SK-N-MC (cell line): ENCODE measurements around the gene LTBP2.

Experiments used
- DNase-seq: peaks from one replicate; pipeline ENCODE4 v3.0.0-alpha.2; 2011; ENCODE audit warnings: low read depth, low spot score
- H3K27ac ChIP-seq: fragments of 200-600 bp; sonication (generic); 2 replicates; pipeline ENCODE4 v1.5.1; 2016; ENCODE audit warnings: mixed run types
- H3K36me3 ChIP-seq: fragments of 200-600 bp; sonication (generic); 2 replicates; pipeline ENCODE4 v1.6.1; 2017; ENCODE audit warnings: antibody characterized with exemption, low read length, mixed read lengths; ENCODE audit not compliant: insufficient read depth
- H3K4me3 ChIP-seq: fragments of 200-600 bp; sonication (generic); 2 replicates; pipeline ENCODE4 v1.5.1; 2016
- H3K9ac ChIP-seq: fragments of 200-600 bp; sonication (generic); 2 replicates; pipeline ENCODE4 v1.8.0; 2017; ENCODE audit warnings: mixed run types, mixed read lengths; ENCODE audit not compliant: insufficient read length
- H3K9me3 ChIP-seq: fragments of 200-600 bp; sonication (generic); 2 replicates; pipeline ENCODE4 v1.6.1; 2017; ENCODE audit warnings: low read depth, mild to moderate bottlenecking, antibody characterized with exemption, low read length, moderate library complexity, mixed read lengths
- EZH2 ChIP-seq: fragments of 200-600 bp; sonication (generic); IDR thresholded peaks from one replicate; pipeline ENCODE4 v1.6.1; 2017; ENCODE audit warnings: antibody characterized with exemption
- FOXP2 ChIP-seq: optimal IDR thresholded peaks from 2 replicates; pipeline ENCODE3; 2011; ENCODE audit warnings: mild to moderate bottlenecking, moderate library complexity; ENCODE audit not compliant: insufficient read depth; ENCODE audit errors: extremely low read length, control extremely low read depth
- POLR2AphosphoS5 ChIP-seq: IDR thresholded peaks from 2 replicates; pipeline ENCODE4 v1.6.1; 2012; ENCODE audit warnings: mild to moderate bottlenecking, low read depth, low read length, borderline replicate concordance

LTBP2 gene

DNA sequence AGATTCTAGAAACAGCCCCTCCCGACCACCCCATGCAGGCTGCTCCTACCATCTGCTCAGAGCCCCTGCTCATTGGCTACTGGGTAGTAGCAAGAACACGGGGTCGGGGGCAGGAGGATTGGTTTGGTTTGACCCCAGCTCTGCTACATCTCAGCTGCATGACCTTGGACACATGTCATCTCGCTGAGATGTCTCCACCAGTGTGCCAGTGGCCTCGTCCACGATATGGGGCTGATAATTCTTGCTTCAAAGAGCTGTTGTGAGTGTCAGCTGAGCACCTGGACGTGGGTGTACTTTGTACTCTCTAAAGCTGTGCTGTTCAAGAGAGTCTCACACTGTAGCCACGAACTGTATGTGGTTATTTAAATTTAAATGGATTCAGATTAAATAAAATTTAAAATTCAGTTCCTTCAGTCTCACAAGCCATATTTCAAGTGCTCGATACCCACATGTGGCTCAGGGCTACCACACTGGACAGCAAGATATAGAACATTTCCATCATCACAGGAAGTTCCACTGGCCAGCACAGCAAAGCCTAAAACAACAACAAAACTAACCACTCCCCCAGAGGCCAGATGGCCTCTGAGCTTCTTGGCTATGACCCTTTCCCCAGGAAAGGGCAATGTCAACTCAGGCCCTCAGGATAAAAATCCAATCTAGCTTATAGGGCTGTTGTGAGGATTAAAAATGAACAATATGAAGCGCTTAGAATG lies 18.6 kb downstream of the LTBP2 start:
- H3K27ac ChIP-seq, result no peak overlapping the region
- H3K9ac ChIP-seq, result no peak overlapping the region
- TF ChIP-seq FOXP2 (no peak), EZH2 (no peak), POLR2AphosphoS5 (no peak)
- DNase-seq, result no peak
- H3K9me3 ChIP-seq, result no peaks in the 10 kb centered on the region
- no peak overlapping the region for H3K4me3 ChIP-seq
- H3K36me3 ChIP-seq, result no peaks in the 10 kb centered on the region

DNA sequence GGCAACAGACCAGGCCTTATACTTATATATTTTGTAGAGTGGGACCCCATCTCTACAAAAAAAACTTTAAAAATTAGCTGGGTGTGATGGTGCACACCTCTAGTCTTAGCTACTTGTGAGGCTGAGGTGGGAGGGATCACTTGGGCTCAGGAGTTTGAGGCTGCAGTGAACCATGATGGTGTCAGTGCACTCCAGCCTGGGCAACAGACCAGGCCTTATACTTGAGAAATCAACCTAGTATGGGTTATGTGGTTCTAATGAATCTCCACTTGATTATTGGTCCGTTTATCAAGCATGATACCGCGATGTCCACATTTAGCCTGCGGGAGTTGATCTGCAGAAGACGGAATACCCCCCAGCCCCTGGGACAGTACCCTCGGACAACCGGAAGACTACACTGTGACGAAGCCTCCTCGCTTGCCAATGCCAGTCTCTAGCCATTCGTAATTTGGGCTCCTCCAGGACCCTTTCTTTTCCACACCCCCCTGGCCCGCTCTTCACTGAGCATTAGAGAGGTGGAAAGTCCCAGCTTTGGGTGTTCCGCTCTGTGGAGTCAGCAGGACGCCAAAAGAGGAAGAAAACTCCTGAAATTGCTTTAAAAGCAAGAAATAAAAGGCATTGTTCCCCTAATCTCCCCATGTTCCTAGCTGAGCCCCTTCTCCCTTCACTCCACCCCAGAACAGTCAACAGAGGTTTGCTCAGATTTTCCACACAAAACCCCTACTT lies 19.4 kb downstream of the LTBP2 start:
- Histone ChIP-seq H3K9ac (no peak overlapping the region), H3K36me3 (no peaks in the 10 kb centered on the region), H3K27ac (no peak overlapping the region)

DNA sequence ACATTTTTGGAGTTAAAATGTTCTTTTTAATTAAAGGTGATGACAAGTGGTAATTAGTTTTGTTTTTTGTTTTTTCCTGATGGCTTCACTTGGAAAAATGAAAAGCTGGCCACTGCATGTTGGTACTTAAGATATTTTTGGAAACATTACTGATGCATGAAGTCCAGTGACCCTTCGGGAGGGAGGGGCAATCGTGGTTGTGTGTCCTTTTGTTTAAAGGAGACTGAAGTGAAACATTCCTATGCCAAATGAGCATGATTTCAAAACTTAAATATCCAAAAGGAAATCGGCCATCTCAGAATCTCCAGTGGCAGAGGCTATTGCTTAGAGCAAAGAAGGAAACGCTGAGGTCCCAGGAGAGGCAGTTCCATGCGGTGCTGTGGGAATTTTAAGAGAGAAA lies 20.1 kb downstream of the LTBP2 start:
- no peak for DNase-seq
- no peaks in the 10 kb centered on the region for H3K9me3 ChIP-seq
- H3K36me3 ChIP-seq, result no peaks in the 10 kb centered on the region
- no peak overlapping the region for H3K27ac ChIP-seq
- no peak overlapping the region for H3K4me3 ChIP-seq
- TF ChIP-seq FOXP2 (no peak), EZH2 (no peak), POLR2AphosphoS5 (no peak)
- no peak overlapping the region for H3K9ac ChIP-seq

More for the DNA sequence above, 19.4 kb downstream of the LTBP2 start:
- H3K9me3 ChIP-seq, result no peaks in the 10 kb centered on the region
- no peak for DNase-seq
- no peak overlapping the region for H3K4me3 ChIP-seq
- TF ChIP-seq FOXP2, result no peak
- no peak for TF ChIP-seq POLR2AphosphoS5
- TF ChIP-seq EZH2, result no peak

DNA sequence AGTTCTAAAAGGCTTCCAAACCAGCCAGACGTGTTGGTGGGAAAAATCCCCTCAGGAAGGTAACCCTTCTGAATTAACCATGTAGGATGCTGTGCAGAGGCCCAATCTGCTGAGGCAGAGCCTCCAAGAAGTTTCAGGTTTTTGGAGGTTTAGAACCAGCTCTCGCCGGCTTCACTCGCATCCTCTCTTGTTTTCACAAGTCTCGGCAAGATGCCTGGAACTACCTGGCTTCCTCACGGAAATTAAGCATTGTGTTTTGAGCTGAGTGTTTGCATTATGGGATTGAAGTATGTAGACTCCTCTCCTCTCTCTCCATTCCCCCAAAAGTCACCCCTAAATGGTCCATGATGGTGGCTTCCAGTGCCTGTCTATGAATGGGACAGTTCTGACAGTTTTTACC lies 20.6 kb downstream of the LTBP2 start:
- Histone ChIP-seq H3K9me3 (no peaks in the 10 kb centered on the region), H3K4me3 (no peak overlapping the region), H3K27ac (no peak overlapping the region), H3K36me3 (no peaks in the 10 kb centered on the region), H3K9ac (no peak overlapping the region)
- TF ChIP-seq POLR2AphosphoS5 (no peak), EZH2 (no peak), FOXP2 (no peak)
- DNase-seq, result no peak

DNA sequence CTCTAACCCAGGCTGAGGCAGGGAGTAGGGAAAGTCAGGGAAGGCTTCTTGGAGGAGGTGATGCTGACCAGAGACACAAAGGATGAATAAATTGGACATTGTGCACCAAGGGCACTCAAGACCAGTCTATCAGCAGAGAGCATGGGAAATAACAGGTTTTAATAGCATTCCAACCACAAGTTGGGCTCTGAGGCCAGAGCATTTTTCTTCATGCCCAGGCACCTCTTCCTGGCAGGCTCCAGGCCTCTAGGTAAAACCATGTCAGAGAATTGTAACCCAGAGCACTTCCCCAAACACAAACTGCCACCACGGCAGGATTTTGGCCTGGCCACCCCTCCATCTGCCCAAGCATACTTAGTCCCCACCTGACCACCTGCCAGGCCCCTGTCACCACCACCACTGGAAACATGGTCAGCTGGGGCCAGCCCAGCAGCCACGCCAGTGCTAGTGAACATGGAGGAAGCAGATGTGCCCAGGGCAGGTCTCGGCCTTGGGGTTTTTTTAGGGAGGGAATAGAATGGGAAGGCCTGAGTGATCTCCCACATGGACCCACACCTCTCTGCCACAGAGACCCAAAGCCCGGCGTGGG lies 22.7 kb downstream of the LTBP2 start:
- TF ChIP-seq POLR2AphosphoS5 (no peak), EZH2 (no peak), FOXP2 (no peak)
- no peaks in the 10 kb centered on the region for H3K36me3 ChIP-seq
- no peaks in the 10 kb centered on the region for H3K9me3 ChIP-seq
- H3K4me3 ChIP-seq, result no peak overlapping the region
- no peak overlapping the region for H3K27ac ChIP-seq
- DNase-seq, result no peak
- no peak overlapping the region for H3K9ac ChIP-seq

DNA sequence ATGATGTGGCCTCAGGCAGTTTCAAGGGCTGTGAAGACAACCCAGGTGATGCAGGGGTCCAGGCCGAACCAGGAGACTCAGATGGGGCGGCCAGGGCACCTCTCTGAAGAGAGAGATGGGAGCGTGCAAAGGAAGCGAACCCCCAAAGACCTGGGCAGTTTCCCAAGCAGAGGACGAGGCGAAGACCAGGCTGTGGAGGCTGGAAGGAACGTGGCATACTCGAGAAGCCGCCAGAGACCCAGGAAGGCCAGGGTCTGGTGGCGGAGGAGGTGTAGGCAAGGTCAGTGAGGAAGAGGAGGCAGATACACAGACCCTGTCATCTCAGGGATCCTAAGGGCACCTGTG lies 24.7 kb downstream of the LTBP2 start:
- no peak overlapping the region for H3K27ac ChIP-seq
- no peak for DNase-seq
- H3K9me3 ChIP-seq, result no peaks in the 10 kb centered on the region
- no peak overlapping the region for H3K4me3 ChIP-seq
- H3K36me3 ChIP-seq, result no peaks in the 10 kb centered on the region
- TF ChIP-seq EZH2, result no peak
- no peak for TF ChIP-seq POLR2AphosphoS5
- TF ChIP-seq FOXP2, result no peak
- no peak overlapping the region for H3K9ac ChIP-seq

DNA sequence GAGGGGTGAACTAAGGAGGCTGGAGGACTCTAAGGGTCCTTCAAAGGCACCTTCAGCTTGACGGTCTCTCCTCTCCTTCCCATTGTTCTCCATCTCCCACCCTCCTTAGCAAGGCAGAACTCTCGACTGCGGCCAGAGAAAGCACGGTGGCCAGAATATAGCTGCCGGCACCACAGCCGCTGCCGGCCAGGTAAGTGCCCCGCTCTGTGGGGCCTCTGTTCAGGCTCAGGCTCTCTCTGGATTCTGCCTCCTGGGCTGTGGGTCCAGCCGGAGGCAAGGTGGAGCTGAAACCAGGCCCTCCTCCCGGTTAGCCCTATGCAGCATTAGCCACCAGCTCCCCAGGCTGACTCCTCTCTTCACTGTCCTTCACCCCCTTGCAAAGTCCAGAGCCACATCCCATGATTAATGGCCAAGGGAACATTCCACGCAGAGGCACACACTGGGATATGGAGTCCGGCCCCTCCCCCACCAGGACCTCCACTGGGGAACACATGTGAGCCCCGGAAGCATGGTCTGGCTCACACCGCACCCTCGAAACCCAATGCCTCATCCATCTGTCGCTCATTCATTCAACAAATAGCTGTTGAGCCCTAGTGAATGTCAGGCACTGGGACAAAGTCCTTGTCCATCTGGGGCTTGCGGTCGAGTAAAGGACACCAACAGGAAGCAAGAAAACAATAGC lies 25.2 kb downstream of the LTBP2 start:
- no peak overlapping the region for H3K27ac ChIP-seq

More for the DNA sequence above, 25.2 kb downstream of the LTBP2 start:
- Histone ChIP-seq H3K36me3 (no peaks in the 10 kb centered on the region), H3K9ac (no peak overlapping the region), H3K4me3 (no peak overlapping the region), H3K9me3 (no peaks in the 10 kb centered on the region)
- DNase-seq, result no peak
- TF ChIP-seq FOXP2, result no peak
- no peak for TF ChIP-seq POLR2AphosphoS5
- TF ChIP-seq EZH2, result no peak
